Effector memory CD8-positive, alpha-beta T cell (primary cell): ENCODE measurements around the gene ARID5B.

Source experiments
- ATAC-seq: fragments of 150-1000 bp; cut with Tn5 transposase; replicated peaks from 2 replicates; pipeline ENCODE4 v1.10.0; 2021; ENCODE audit warnings: mild to moderate bottlenecking, moderate library complexity
- DNase-seq, 3 experiments: peaks; one replicate each; pipeline ENCODE4 v3.0.0; 2021
- H3K27ac Mint-ChIP-seq, 2 donors: one replicate each; pipeline ENCODE4 v1.8.0; 2022; ENCODE audit warnings: mild to moderate bottlenecking in 2 of 2, mixed read lengths in 2 of 2, moderate library complexity in 2 of 2
- H3K27me3 Mint-ChIP-seq, 2 donors: one replicate each; pipeline ENCODE4 v1.8.0; 2022; ENCODE audit warnings: mixed read lengths in 2 of 2
- H3K36me3 Mint-ChIP-seq: one replicate; pipeline ENCODE4 v1.8.0; 2022; ENCODE audit warnings: mild to moderate bottlenecking, moderate library complexity, mixed read lengths; ENCODE audit not compliant: insufficient read depth
- H3K4me1 Mint-ChIP-seq, 2 donors: one replicate each; pipeline ENCODE4 v1.8.0; 2022; ENCODE audit warnings: low read depth in 2 of 2, mixed read lengths in 2 of 2
- H3K4me3 Mint-ChIP-seq, 2 donors: one replicate each; pipeline ENCODE4 v1.8.0; 2022; ENCODE audit warnings: mild to moderate bottlenecking in 2 of 2, mixed read lengths in 2 of 2, moderate library complexity in 2 of 2
- H3K9me3 Mint-ChIP-seq, 2 donors: one replicate each; pipeline ENCODE4 v1.8.0; 2022; ENCODE audit warnings: mixed read lengths in 2 of 2

The ARID5B gene

GRCh38 chr10:62133618-62134017 is 232.1 kb downstream of the ARID5B start:
- Mint-ChIP-seq H3K27me3 (no peaks in the 10 kb centered on the region), H3K36me3 (peaks cover 3% of the 10 kb centered on the region), H3K9me3 (peaks cover 0 to 2% of the 10 kb centered on the region in 2 donors), H3K27ac (no peak overlapping the region), H3K4me3 (no peak overlapping the region), H3K4me1 (peaks cover 0 to 2% of the 10 kb centered on the region in 2 donors)
- no peak for ATAC-seq
- DNase-seq: no peak

DNA sequence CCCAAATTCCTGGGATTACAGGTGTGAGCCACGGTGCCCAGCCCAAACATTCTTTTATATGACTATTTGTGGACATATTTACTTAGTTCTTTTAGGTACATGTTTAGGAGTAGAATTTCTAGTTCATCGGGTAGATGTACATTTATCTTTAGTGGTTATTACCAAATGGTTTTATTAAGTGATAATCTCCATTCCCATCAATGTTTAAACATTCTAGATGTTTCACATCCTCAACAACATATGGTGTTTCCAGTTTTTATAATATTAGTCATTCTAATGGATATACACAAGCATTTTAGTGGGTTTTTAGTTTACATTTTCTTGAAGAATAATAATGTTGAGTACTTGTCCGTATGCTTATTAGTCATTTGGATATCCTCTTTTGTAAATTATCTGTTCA is 235.4 kb downstream of the ARID5B start:
- peaks cover 3% of the 10 kb centered on the region for H3K36me3 Mint-ChIP-seq
- H3K9me3 Mint-ChIP-seq: no peaks in the 10 kb centered on the region
- DNase-seq: no peak
- H3K27ac Mint-ChIP-seq: no peak overlapping the region
- H3K4me1 Mint-ChIP-seq: peaks cover 0 to 2% of the 10 kb centered on the region in 2 donors
- no peak for ATAC-seq
- no peak overlapping the region for H3K4me3 Mint-ChIP-seq
- H3K27me3 Mint-ChIP-seq: no peaks in the 10 kb centered on the region
